ENCODE results near the gene NME3.
A peak's percentile ranks its signal among the peaks of the same experiment; 100 is the strongest.

NME3 gene

DNA sequence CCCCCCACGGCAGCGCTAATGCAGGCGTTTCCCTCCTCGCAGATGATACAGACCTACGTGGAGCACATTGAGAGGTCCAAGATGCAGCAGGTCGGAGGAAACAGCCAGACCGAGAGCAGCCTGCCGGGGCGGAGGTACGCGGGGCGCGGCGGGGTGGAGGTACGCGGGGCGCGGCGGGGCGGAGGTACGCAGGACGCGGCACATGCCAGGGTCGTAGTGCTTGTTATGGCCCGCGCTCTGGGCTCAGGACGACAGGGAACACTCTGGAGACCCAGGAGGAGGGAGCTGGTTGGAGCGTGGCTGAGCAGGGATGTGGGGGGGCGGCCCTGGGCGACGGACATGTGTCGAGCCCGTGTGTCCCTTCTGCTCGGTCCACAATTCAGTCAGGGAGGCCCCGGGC is 41.9 kb downstream of the NME3 start:
- DNase-seq = no peak

- DNase-seq = no peak
Observed at GRCh38 chr16:1729026-1729425, 42.3 kb downstream of the NME3 start.

- no peak for DNase-seq
Observed at GRCh38 chr16:1727651-1728624, 43.4 kb downstream of the NME3 start.

GRCh38 chr16:1726661-1727502 is 44.5 kb downstream of the NME3 start:
- no peak for DNase-seq

GRCh38 chr16:1724491-1724890 is 46.9 kb downstream of the NME3 start:
- DNase-seq = no peak

GRCh38 chr16:1723450-1724147 is 47.7 kb downstream of the NME3 start:
- DNase-seq = peak in 20 of 56 donors; percentile 4 to 56 (median 28)

DNA sequence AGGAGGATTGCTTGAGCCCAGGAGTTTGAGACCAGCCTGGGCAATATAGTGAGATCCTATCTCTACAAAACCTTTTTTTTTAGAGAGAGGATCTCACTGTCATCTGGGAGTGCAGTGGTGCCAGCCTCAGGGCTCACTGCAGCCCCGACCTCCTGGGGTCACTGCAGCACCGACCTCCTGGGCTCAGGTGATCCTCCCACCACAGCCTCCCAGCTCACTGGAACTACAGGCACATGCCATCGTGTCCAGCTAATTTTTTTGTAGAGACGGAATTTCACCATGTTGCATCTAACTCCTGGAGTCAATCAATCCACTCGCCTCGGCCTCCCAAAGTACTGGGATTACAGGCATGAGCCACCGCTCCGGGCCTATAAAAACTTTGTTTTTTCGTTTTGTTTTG is 50.0 kb downstream of the NME3 start:
- DNase-seq = no peak

Data from nucleus accumbens (tissue), 56 donors.